Left lung (tissue), 10 donors: Measurements from ENCODE around the gene METTL24. TPM values are rescaled to one million over a fixed set of nuclear protein-coding genes. Genes with fewer than 3 reads are reported as not detected.
A peak's percentile ranks its signal among the peaks of the same experiment; 100 is the strongest.

ENCODE experiments used
- ATAC-seq: fragments of 200-7000 bp; cut with Tn5 transposase; one replicate; pipeline ENCODE4 v1.9.1; 2020; ENCODE audit warnings: moderate library complexity
- DNase-seq, 4 donors: peaks; one replicate each; pipeline ENCODE4 v3.0.0-alpha.2; 2013 to 2020
- H3K27ac ChIP-seq, 2 donors: fragments of 200-600 bp; sonication (generic) in 1 of 2; one replicate each; pipeline versions ENCODE4 v1.5.0 to v1.8.0; 2020 to 2021
- H3K27me3 ChIP-seq, 2 donors: fragments of 200-600 bp; sonication (generic) in 1 of 2; one replicate each; pipeline versions ENCODE4 v1.5.0 to v1.8.0; 2020 to 2021
- H3K36me3 ChIP-seq, 2 donors: fragments of 200-600 bp; sonication (generic) in 1 of 2; one replicate each; pipeline versions ENCODE4 v1.5.0 to v1.8.0; 2020 to 2021
- H3K4me1 ChIP-seq, 2 donors: fragments of 200-600 bp; one replicate each; pipeline ENCODE4 v1.8.0; 2021
- H3K4me3 ChIP-seq, 2 donors: fragments of 200-600 bp; sonication (generic) in 1 of 2; one replicate each; pipeline versions ENCODE4 v1.5.0 to v1.8.0; 2020 to 2021; ENCODE audit warnings: mild to moderate bottlenecking in 1 of 2
- H3K9me3 ChIP-seq, 2 donors: fragments of 200-600 bp; sonication (generic) in 1 of 2; one replicate each; pipeline versions ENCODE4 v1.5.0 to v1.8.0; 2020 to 2021
- CTCF ChIP-seq, 2 donors: fragments of 200-600 bp; sonication (generic) in 1 of 2; IDR thresholded peaks; one replicate each; pipeline versions ENCODE4 v1.5.0 to v1.8.0; 2021; ENCODE audit warnings: antibody characterized with exemption in 2 of 2
- intact Hi-C, 2 donors: fragments of 100-400 bp; cut with DNase I; formaldehyde crosslinking; loops; one replicate each; pipeline versions ENCODE4 v1.11.2 to v1.14.2; 2022
- polyA plus RNA-seq, 6 donors: library from polyadenylated mRNA; unstranded; fragments of 120-200 nt; gene quantifications; one replicate each; pipeline ENCODE4 v1.2.1, GENCODE V29; 2013; ENCODE audit not compliant: insufficient read length in 6 of 6
- total RNA-seq, 2 donors: library from RNA; stranded (reverse); fragmentation: NEBNext Ultra II Directional; extraction: Animal tissue kit (Norgen Biotek cat#: 25700); gene quantifications; one replicate each; pipeline ENCODE4 v1.2.1, GENCODE V29; 2021
- donor health status: DM: no; HTN: yes; CAD: no.
- donor health status: DM: no; HTN: no; CAD: no.

Gene METTL24
- total and polyA plus RNA-seq, 8 donors = 2.3 to 5.1 (median 3.2) TPM

GRCh38 chr6:110327391-110327790 lies 30.8 kb downstream of the METTL24 start:
- Histone ChIP-seq H3K27me3 (no peaks in the 10 kb centered on the region), H3K27ac (peak overlapping the region in 1 of 2 donors; percentile 13), H3K4me1 (peaks cover 6 to 13% of the 10 kb centered on the region in 2 donors), H3K4me3 (no peak overlapping the region), H3K9me3 (no peaks in the 10 kb centered on the region), H3K36me3 (no peaks in the 10 kb centered on the region)
- DNase-seq (no peak), ATAC-seq (no peak)
- intact Hi-C loops = no loop called here
- no peak for TF ChIP-seq CTCF (IDR thresholded peaks at IDR 0.05)

- Histone ChIP-seq H3K4me1 (peaks cover 6 to 13% of the 10 kb centered on the region in 2 donors), H3K27ac (peak overlapping the region in 1 of 2 donors; percentile 46), H3K27me3 (no peaks in the 10 kb centered on the region), H3K4me3 (no peak overlapping the region), H3K9me3 (no peaks in the 10 kb centered on the region), H3K36me3 (no peaks in the 10 kb centered on the region)
- intact Hi-C loops = no loop called here
- TF ChIP-seq CTCF (IDR thresholded peaks at IDR 0.05) = no peak
- DNase-seq (no peak), ATAC-seq (no peak)
Observed at GRCh38 chr6:110326609-110327008, 31.5 kb downstream of the METTL24 start.

GRCh38 chr6:110326057-110326456 lies 32.1 kb downstream of the METTL24 start:
- intact Hi-C loops = no loop called here
- Histone ChIP-seq H3K9me3 (no peaks in the 10 kb centered on the region), H3K4me1 (peaks cover 6 to 13% of the 10 kb centered on the region in 2 donors), H3K4me3 (no peak overlapping the region), H3K36me3 (no peaks in the 10 kb centered on the region), H3K27me3 (no peaks in the 10 kb centered on the region), H3K27ac (peak overlapping the region in 1 of 2 donors; percentile 46)
- no peak for DNase-seq
- no peak for TF ChIP-seq CTCF (IDR thresholded peaks at IDR 0.05)
- ATAC-seq = no peak

- no peak for TF ChIP-seq CTCF (IDR thresholded peaks at IDR 0.05)
- H3K36me3 ChIP-seq = no peaks in the 10 kb centered on the region
- ATAC-seq = peak; percentile 72
- H3K4me3 ChIP-seq = no peak overlapping the region
- H3K9me3 ChIP-seq = no peaks in the 10 kb centered on the region
- H3K27me3 ChIP-seq = no peaks in the 10 kb centered on the region
- H3K4me1 ChIP-seq = peaks cover 6 to 13% of the 10 kb centered on the region in 2 donors
- DNase-seq = peak in 2 of 4 donors; percentile 91 to 92
- peak overlapping the region in 1 of 2 donors; percentile 46 for H3K27ac ChIP-seq
- intact Hi-C loops = no loop called here
Observed at GRCh38 chr6:110325197-110325596, 33.0 kb downstream of the METTL24 start.

GRCh38 chr6:110324548-110324947 lies 33.6 kb downstream of the METTL24 start:
- DNase-seq = no peak
- intact Hi-C loops = no loop called here
- ATAC-seq = no peak
- no peak for TF ChIP-seq CTCF (IDR thresholded peaks at IDR 0.05)
- H3K27ac ChIP-seq = peak overlapping the region in 1 of 2 donors; percentile 8
- no peaks in the 10 kb centered on the region for H3K27me3 ChIP-seq
- no peak overlapping the region for H3K4me3 ChIP-seq
- H3K9me3 ChIP-seq = no peaks in the 10 kb centered on the region
- H3K4me1 ChIP-seq = peaks cover 6 to 10% of the 10 kb centered on the region in 2 donors
- H3K36me3 ChIP-seq = no peaks in the 10 kb centered on the region
